Stimulated activated CD4-positive, alpha-beta T cell treated with anti-CD3 and anti-CD28 coated beads, Interleukin-4, amount 100 ng/mL, for 4 hours (primary cell): Measurements from ENCODE around the gene PHYHIPL.
"Not testable (repeated sequence)": the region's sequence is repeated elsewhere in the genome, so short reads cannot be mapped to it uniquely, and the experiment has no call there.

Experiments used
- DNase-seq, 2 experiments: peaks; one replicate each; pipeline ENCODE4 v3.0.0-alpha.2; 2020

PHYHIPL gene

DNA sequence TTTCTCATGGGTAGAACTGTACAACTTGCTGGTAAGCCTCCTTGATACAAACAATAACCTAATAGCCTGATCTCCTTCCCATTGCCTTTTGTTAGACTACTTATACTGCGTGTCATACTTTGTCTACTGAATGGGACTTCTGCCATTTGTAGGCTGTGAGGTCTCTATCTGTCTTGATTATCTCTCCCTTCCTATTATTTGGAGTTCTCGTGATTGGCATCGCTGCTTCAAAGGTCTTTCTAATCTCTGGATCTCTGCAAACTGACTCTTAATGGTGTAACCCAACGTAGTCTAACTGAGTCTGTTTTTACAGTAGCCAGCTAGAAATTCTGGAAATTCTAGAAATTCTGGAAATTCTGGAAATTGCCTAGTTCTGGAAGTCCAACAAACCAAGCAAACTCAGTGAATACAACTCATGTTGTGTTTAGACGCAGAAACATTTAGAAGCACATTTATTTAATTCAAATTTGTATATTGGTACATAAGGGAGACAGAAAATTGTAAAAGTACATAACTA, 29.8 kb downstream of the PHYHIPL start:
- DNase-seq, result no peak

DNA sequence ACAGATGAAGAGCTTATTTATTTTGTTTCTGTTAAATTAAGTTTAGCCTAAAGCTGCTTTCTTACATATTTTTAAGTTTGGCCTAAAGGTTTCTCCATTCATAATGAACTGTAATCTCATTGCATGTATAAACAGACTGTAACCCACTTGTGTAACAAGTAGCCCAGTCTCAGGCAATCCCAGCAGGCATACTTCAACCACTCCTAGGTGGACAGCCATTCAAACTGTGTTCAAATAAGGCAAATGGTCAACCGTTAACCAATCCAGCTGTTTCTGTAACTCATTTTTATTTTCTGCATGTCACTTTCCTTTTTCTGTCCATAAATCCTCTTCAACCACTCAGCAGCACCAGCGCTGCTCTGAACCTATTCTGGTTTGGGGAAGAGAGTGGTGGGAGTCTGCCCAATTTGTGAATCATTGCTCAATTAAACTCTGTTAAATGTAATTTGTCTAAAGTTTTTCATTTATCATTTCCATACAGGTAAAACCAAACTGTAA, 35.9 kb downstream of the PHYHIPL start:
- DNase-seq, result no peak

GRCh38 chr10:59214160-59214559, 37.7 kb downstream of the PHYHIPL start:
- DNase-seq, result no peak

- no peak for DNase-seq
These were observed 39.9 kb downstream of the PHYHIPL start for GRCh38 chr10:59216178-59216869.

- no peak for DNase-seq
These were observed 46.3 kb downstream of the PHYHIPL start for GRCh38 chr10:59222788-59223187.

DNA sequence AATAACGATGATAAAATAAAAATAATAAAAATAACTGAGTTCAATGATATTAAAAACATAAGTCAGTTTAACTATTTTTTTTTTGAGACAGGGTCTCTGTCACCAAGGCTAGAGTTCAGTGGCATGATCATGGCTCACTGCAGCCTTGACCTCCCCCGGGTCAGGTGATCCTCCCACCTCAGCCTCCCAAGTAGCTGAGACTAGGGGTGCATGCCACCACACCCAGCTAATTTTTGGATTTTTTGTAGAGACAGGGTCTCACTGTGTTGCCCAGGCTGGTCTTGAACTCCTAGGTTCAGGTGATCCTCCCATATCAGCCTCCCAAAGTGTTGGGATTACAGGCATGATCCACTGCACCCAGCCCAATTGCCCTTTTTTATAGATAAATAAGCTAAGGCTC, 47.2 kb downstream of the PHYHIPL start:
- not testable (repeated sequence) for DNase-seq

DNA sequence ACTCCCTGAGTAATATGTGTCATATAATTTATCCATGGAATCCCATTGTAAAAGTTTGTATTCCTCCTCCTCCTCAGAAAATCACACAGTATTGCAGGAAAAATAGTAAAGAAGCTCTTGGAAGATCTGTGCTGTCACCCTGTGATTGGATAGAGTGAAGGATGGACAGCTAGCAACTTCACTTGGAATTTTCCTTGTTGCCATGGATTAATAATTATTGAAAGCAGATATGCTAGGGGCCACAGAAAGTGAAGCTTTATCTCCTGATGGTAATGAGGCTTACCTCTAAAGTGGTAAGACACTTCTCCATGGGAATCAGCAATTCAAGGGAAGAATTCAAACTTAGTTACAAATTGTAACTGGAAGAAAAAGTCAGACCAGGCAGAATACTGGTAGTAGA, 48.8 kb downstream of the PHYHIPL start:
- no peak for DNase-seq

- no peak for DNase-seq
These were observed 50.8 kb downstream of the PHYHIPL start for GRCh38 chr10:59227136-59227673.

DNA sequence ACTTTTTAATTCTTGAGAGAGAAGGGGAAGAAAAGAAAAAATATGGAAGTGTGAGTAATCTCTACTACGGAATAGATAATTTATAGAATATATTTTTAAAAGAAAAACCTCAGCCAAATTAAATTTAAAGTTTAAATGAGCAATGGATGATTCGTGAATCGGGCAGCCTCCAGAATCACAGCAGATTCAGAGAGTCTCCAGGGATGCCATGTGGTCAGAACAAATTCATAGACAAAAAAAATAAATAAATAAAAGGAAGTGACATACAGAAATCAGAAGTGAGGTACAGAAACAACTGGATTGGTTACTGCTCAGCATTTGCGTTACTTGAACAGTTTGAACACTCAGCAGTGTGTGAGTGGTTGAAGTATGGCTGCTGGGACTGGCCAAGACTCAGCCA, 53.0 kb downstream of the PHYHIPL start:
- no peak for DNase-seq

DNA sequence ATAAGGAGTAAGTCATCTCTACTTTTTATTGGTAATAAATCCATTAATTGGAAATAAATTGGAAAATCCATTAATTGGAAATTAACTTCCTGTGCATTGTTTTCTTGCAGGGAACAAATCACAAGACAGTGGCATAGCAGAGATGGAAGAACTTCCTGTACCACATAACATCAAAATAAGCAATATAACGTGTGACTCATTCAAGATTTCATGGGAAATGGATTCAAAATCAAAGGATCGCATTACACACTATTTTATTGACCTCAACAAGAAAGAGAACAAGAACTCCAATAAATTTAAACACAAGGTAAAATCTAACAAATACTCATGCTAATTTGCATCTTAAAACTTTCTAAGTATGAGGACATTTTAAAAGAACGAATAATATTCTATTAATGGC, 57.8 kb downstream of the PHYHIPL start:
- DNase-seq, result no peak

DNA sequence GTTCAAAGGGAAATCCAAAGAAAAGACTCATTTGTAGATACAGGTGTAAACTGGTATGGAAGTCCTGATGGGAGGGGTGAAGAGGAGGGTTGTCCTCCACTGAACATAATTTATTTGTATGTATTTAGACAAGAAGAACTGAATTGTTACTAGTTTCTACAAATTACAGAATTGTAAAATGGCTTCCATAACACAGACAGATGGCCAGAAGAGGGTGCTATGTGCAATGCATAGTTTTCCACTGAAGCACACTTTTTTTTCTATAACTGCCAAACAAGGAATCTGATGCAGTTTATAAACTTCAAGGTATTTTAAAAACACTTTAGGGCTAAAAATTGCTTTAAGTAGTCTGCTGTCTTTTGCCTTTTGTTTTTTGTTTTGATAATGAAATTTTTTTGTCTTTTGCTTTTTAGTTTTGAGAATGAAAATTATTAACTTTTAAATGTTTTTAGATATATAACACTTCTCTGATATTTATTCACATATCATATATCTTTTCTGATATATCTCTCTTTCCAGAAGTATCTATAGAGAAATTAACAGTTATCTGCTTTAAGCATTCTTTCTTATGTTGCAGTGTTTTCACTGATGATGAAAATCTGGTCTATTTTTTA, 58.5 kb downstream of the PHYHIPL start:
- no peak for DNase-seq

GRCh38 chr10:59236064-59236697, 59.7 kb downstream of the PHYHIPL start:
- DNase-seq, result no peak

GRCh38 chr10:59237775-59238174, 61.3 kb downstream of the PHYHIPL start:
- DNase-seq, result no peak

GRCh38 chr10:59239108-59239507, 62.7 kb downstream of the PHYHIPL start:
- DNase-seq, result not testable (repeated sequence)

GRCh38 chr10:59240582-59241183, 64.2 kb downstream of the PHYHIPL start:
- no peak for DNase-seq

GRCh38 chr10:59242057-59242456, 65.6 kb downstream of the PHYHIPL start:
- no peak for DNase-seq

DNA sequence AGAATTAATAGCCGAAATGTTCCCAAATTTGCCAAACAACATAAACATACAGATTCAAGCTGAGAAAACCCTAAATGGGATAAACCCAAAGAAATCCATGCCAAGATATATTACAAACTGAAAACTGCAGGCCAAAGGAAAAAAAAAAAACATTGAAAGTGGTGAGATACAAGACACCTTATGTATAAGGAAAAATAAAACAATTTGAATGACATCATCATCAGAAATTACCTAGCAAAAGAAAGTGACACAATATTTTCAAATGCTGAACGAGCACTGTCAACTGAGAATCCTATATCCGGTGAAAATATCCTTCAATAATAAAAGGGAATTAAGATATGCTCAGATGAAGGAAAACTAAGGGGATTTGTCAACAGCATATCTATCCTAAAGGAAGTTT, 66.5 kb downstream of the PHYHIPL start:
- DNase-seq, result no peak

DNA sequence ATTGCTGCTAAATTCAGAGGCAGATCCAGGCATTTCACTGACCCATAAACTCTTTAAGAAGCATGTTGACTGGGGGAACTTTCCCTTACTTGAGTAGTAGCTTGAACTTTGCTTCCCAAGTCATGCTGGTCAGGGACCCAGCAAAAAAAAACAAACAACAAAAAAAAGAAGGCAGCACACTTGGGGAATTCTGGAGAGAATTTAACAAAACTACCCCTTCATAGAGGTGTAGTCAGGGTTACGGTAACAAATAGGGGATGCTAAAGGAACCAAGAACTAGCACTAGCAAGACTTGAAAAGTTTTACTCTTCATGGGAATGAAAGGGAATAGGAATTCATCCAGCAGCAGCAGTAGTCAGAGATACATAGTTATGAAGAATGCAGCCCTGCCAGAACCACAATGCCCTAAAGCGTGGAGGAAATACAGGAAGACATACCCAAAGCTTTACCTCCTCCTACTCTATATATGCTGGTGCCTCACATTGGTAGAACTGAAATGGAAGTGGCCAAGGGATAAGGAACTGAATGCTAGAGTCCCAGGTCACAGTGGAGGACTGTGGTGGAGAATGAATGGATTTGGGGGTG, 67.3 kb downstream of the PHYHIPL start:
- DNase-seq, result no peak

GRCh38 chr10:59244871-59245270, 68.4 kb downstream of the PHYHIPL start:
- no peak for DNase-seq

DNA sequence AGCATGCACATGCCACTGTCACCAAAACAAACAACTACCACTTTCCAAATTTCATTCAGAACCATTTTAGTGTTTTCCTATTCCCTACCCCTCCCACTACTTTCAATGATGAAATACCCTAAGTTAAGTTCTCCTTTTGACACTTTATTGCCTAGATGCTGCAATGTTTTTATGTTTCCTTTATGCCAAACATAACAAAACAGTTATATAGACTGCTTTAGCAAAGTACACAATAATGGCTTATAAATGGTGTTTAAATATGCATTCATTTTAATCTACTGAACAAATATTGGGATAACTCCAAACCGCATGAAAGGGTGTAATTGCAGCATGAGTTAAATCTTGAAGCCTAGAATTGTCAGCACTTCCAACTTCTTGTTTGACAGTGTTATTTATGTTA, 69.2 kb downstream of the PHYHIPL start:
- DNase-seq, result no peak

- no peak for DNase-seq
These were observed 76.0 kb downstream of the PHYHIPL start for GRCh38 chr10:59252491-59252890.

GRCh38 chr10:59255463-59255862, 79.0 kb downstream of the PHYHIPL start:
- DNase-seq, result no peak

- DNase-seq, result no peak
These were observed 80.8 kb downstream of the PHYHIPL start for GRCh38 chr10:59257224-59257623.
